ENCODE results near the gene ICAM1.

ICAM1 gene

DNA sequence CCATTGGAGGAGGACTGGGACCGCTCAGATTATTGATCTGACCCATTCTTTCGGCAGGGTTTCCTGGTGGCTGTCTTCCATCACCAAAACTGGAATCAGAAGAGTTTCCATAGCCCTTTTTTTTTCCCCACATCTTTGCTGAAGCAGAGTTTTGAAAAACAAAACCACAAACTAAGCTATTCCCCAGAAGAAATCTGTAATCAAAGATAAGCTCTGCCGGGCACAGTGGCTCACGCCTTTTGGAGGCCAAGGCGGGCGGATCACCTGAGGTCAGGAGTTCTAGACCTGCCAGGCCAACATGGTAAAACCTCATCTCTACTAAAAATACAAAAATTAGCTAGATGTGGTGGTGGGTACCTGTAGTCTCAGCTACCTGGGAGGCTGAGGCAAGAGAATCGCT is 4.2 kb upstream of the ICAM1 start:
- no peak for DNase-seq
- in situ Hi-C loops (cut with HindIII; ENCODE audit: low pct_ligation_motif_present, low sequenced_read_pairs), result no loop called here
- Histone ChIP-seq H3K4me3 (ENCODE audit: low read depth, low read length) (no peak overlapping the region), H3K27me3 (replicated peaks) (no peaks in the 10 kb centered on the region), H3K36me3 (replicated peaks) (no peaks in the 10 kb centered on the region), H3K27ac (no peak overlapping the region)
- TF ChIP-seq, protein P1, sequence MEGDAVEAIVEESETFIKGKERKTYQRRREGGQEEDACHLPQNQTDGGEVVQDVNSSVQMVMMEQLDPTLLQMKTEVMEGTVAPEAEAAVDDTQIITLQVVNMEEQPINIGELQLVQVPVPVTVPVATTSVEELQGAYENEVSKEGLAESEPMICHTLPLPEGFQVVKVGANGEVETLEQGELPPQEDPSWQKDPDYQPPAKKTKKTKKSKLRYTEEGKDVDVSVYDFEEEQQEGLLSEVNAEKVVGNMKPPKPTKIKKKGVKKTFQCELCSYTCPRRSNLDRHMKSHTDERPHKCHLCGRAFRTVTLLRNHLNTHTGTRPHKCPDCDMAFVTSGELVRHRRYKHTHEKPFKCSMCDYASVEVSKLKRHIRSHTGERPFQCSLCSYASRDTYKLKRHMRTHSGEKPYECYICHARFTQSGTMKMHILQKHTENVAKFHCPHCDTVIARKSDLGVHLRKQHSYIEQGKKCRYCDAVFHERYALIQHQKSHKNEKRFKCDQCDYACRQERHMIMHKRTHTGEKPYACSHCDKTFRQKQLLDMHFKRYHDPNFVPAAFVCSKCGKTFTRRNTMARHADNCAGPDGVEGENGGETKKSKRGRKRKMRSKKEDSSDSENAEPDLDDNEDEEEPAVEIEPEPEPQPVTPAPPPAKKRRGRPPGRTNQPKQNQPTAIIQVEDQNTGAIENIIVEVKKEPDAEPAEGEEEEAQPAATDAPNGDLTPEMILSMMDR (IDR thresholded peaks at IDR 0.05; ENCODE audit: low read depth, low read length, missing control alignments), result no peak

DNA sequence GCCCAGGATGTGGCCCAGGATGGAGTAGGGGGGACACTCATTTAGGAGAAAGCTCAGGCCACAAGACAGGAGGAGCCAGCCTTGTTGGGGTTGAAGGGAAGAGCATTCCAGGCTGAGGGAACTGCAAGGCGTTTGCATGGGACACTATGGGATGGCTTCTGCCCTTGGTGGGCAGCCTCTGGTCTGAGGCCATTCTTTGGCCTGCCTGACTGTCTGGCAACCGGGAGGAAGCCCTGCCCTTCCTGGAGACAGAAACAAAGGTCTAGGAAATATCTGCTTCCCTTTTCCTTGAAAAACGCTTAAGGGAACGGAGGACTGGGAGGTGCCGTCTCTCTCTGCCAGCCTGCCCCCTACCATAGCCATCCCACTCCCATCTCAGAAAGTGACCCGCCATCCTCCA is 2.8 kb upstream of the ICAM1 start:
- TF ChIP-seq, protein P1 (IDR thresholded peaks at IDR 0.05; ENCODE audit: low read depth, low read length, missing control alignments), result no peak
- no peak for DNase-seq
- Histone ChIP-seq H3K27me3 (replicated peaks) (no peaks in the 10 kb centered on the region), H3K27ac (no peak overlapping the region), H3K36me3 (replicated peaks) (no peaks in the 10 kb centered on the region), H3K4me3 (ENCODE audit: low read depth, low read length) (no peak overlapping the region)
- in situ Hi-C loops (cut with HindIII; ENCODE audit: low pct_ligation_motif_present, low sequenced_read_pairs), result no loop called here

DNA sequence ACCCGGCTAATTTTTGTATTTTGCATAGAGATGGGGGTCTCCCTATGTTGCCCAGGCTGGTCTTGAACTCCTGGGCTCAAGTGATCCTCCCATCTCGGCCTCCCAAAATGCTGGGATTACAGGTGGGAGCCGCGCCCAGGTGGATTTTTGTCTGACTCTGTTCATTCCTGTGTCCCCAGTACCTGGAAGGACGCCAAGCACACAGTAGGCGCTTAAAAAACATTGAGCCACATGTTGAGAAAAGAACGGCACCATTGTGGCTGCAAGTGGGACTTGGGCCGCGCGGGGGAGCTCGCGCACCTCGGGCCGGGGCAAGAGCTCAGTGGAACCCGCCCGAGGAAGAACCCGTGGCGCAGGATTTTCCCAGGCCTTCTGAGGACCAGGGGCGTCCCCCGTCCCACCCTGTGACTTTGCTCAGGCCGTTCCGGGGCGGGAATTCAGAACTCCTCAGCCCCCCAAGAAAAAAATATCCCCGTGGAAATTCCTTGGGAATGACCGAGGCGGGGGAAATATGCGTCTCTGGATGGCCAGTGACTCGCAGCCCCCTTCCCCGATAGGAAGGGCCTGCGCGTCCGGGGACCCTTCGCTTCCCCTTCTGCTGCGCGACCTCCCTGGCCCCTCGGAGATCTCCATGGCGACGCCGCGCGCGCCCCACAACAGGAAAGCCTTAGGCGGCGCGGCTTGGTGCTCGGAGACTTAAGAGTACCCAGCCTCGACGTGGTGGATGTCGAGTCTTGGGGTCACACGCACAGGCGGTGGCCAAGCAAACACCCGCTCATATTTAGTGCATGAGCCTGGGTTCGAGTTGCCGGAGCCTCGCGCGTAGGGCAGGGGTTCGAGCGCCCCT is 1.4 kb upstream of the ICAM1 start:
- Histone ChIP-seq H3K4me3 (ENCODE audit: low read depth, low read length) (peak overlapping the region; percentile 47), H3K27me3 (replicated peaks) (no peaks in the 10 kb centered on the region), H3K36me3 (replicated peaks) (no peaks in the 10 kb centered on the region), H3K27ac (peak overlapping the region; percentile 23)
- peak; percentile 68 for DNase-seq
- TF ChIP-seq, protein P1 (IDR thresholded peaks at IDR 0.05; ENCODE audit: low read depth, low read length, missing control alignments), result peak; percentile 94
- in situ Hi-C loops (cut with HindIII; ENCODE audit: low pct_ligation_motif_present, low sequenced_read_pairs), result no loop called here

DNA sequence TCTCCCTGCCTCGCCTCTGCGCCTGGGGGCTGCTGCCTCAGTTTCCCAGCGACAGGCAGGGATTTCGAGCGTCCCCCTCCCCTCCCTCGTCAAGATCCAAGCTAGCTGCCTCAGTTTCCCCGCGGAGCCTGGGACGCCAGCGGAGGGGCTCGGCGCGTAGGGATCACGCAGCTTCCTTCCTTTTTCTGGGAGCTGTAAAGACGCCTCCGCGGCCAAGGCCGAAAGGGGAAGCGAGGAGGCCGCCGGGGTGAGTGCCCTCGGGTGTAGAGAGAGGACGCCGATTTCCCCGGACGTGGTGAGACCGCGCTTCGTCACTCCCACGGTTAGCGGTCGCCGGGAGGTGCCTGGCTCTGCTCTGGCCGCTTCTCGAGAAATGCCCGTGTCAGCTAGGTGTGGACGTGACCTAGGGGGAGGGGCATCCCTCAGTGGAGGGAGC is 722 bp upstream of the ICAM1 start:
- DNase-seq, result no peak
- no peaks in the 10 kb centered on the region for H3K27me3 ChIP-seq (replicated peaks)
- H3K4me3 ChIP-seq (ENCODE audit: low read depth, low read length), result peak overlapping the region; percentile 47
- in situ Hi-C loops (cut with HindIII; ENCODE audit: low pct_ligation_motif_present, low sequenced_read_pairs), result no loop called here
- H3K27ac ChIP-seq, result peak overlapping the region; percentile 23
- no peaks in the 10 kb centered on the region for H3K36me3 ChIP-seq (replicated peaks)
- TF ChIP-seq, protein P1 (IDR thresholded peaks at IDR 0.05; ENCODE audit: low read depth, low read length, missing control alignments), result no peak

DNA sequence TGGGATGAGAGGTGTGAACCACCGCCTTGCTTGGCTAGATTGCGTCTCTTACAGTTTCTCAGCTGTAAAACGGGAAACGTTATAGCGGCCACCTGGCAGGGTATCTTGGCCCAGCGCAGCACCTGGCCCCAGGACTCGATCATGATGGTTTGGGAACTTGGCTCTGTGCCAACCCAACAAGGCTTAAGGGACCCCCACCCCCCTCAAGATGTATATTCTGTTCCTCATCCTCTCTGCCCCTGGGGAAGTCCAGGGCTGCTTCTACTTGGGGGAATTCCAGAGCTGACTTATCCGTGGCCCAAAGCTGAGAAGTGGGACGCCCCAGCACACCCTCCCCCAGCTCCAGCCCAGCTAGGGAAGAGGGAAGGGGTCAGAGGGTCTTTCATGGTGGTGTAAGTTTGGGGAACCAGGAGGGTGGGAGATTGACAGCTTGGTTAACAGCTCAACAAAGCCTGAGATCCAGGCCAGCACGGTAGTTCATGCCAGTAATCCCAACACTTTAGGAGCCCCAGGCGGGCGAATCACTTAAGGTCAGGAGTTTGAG is 695 bp downstream of the ICAM1 start:
- Histone ChIP-seq H3K36me3 (replicated peaks) (no peaks in the 10 kb centered on the region), H3K4me3 (ENCODE audit: low read depth, low read length) (peak overlapping the region; percentile 47), H3K27ac (no peak overlapping the region), H3K27me3 (replicated peaks) (no peaks in the 10 kb centered on the region)
- DNase-seq, result no peak
- TF ChIP-seq, protein P1 (IDR thresholded peaks at IDR 0.05; ENCODE audit: low read depth, low read length, missing control alignments), result no peak
- in situ Hi-C loops (cut with HindIII; ENCODE audit: low pct_ligation_motif_present, low sequenced_read_pairs), result no loop called here
